ENCODE results near the gene CIAO2A.

GRCh38 chr15:64051407-64052259, 42.0 kb downstream of the CIAO2A start:
- TF ChIP-seq CTCF (IDR thresholded peaks at IDR 0.05) (no peak), POLR2AphosphoS5 (IDR thresholded peaks at IDR 0.05; ENCODE audit: low read depth, low read length) (no peak), REST (IDR thresholded peaks at IDR 0.05; ENCODE audit: insufficient read depth in 1 of 2, low read depth in 2 of 2, low read length in 1 of 2) (no peak)
